Thyroid gland (tissue), 4 donors: ENCODE results near the gene EPHB6. TPM values are rescaled to one million over a fixed set of nuclear protein-coding genes. Genes with fewer than 3 reads are reported as not detected.

ENCODE experiments used
- DNase-seq, 2 donors: peaks; one replicate each; pipeline ENCODE4 v3.0.0-alpha.2; 2019
- H3K27ac ChIP-seq, 3 donors: fragments of 200-600 bp; sonication (generic); 1 replicate in 2 of 3; 2 replicates in 1 of 3; pipeline ENCODE4 v1.5.1; 2016 to 2019; ENCODE audit warnings: mild to moderate bottlenecking in 1 of 3, moderate library complexity in 1 of 3
- H3K27me3 ChIP-seq: fragments of 200-600 bp; sonication (generic); one replicate; pipeline ENCODE4 v1.5.1; 2019
- H3K36me3 ChIP-seq, 2 donors: fragments of 200-600 bp; sonication (generic); one replicate each; pipeline ENCODE4 v1.5.1; 2016 to 2019
- H3K4me1 ChIP-seq, 2 donors: fragments of 200-600 bp; sonication (generic); one replicate each; pipeline ENCODE4 v1.5.1; 2017 to 2019
- H3K4me3 ChIP-seq, 3 donors: fragments of 200-600 bp; sonication (generic); replicated peaks in 1 of 3; 1 replicate in 2 of 3; 2 replicates in 1 of 3; pipeline ENCODE4 v1.5.1; 2016; ENCODE audit warnings: mild to moderate bottlenecking in 1 of 3
- H3K9me3 ChIP-seq: fragments of 200-600 bp; sonication (generic); one replicate; pipeline ENCODE4 v1.5.1; 2017
- CTCF ChIP-seq, 6 experiments: fragments of 200-600 bp in 3 of 6; fragments of 450-650 bp in 3 of 6; sonication (generic) in 3 of 6; IDR thresholded peaks; one replicate each; pipeline ENCODE4 v1.5.1; 2016 to 2019; ENCODE audit warnings: antibody characterized with exemption in 6 of 6, mild to moderate bottlenecking in 2 of 6, inconsistent platforms in 1 of 6, moderate library complexity in 1 of 6
- POLR2A ChIP-seq, 2 donors: fragments of 450-650 bp; IDR thresholded peaks; one replicate each; pipeline ENCODE4 v1.6.1; 2017; ENCODE audit warnings: antibody characterized with exemption in 2 of 2, mild to moderate bottlenecking in 2 of 2, moderate library complexity in 1 of 2
- WGBS, 2 donors: methylation state at CpG; one replicate each; pipeline ENCODE4 v1.1.5; 2017; 5-methylcytosine and 5-hydroxymethylcytosine counted together
- intact Hi-C: fragments of 100-400 bp; cut with DNase I; formaldehyde crosslinking; loops from one replicate; pipeline ENCODE4 v1.15.1; 2023
- total RNA-seq, 4 donors: library from RNA; depleted of rRNA; stranded (reverse); fragments of >200 nt; gene quantifications; one replicate each; pipeline ENCODE4 v1.2.3, GENCODE V29; 2016

Gene EPHB6
- total RNA-seq, 4 donors from 2014 or later, result 20.0 to 46.2 (median 27.4) TPM

- 85 to 89% methylated on average over 12 to 14 of the region's 14 CpGs for WGBS, 2 donors
- TF ChIP-seq POLR2A (IDR thresholded peaks at IDR 0.05) (no peak), CTCF (IDR thresholded peaks at IDR 0.05) (no peak)
- H3K9me3 ChIP-seq, result no peaks in the 10 kb centered on the region
- intact Hi-C loops, result loop anchor here (10.0 kb wide), 1 partner anchor 344 kb away; no protein-coding TSS in a partner anchor
- H3K4me3 ChIP-seq, result no peak overlapping the region
- DNase-seq, result no peak
- H3K27me3 ChIP-seq, result no peaks in the 10 kb centered on the region
- H3K27ac ChIP-seq, result no peak overlapping the region
- no peaks in the 10 kb centered on the region for H3K36me3 ChIP-seq
- no peaks in the 10 kb centered on the region for H3K4me1 ChIP-seq
Measured at GRCh38 chr7:142870566-142871259, 15.8 kb downstream of the EPHB6 start.

DNA sequence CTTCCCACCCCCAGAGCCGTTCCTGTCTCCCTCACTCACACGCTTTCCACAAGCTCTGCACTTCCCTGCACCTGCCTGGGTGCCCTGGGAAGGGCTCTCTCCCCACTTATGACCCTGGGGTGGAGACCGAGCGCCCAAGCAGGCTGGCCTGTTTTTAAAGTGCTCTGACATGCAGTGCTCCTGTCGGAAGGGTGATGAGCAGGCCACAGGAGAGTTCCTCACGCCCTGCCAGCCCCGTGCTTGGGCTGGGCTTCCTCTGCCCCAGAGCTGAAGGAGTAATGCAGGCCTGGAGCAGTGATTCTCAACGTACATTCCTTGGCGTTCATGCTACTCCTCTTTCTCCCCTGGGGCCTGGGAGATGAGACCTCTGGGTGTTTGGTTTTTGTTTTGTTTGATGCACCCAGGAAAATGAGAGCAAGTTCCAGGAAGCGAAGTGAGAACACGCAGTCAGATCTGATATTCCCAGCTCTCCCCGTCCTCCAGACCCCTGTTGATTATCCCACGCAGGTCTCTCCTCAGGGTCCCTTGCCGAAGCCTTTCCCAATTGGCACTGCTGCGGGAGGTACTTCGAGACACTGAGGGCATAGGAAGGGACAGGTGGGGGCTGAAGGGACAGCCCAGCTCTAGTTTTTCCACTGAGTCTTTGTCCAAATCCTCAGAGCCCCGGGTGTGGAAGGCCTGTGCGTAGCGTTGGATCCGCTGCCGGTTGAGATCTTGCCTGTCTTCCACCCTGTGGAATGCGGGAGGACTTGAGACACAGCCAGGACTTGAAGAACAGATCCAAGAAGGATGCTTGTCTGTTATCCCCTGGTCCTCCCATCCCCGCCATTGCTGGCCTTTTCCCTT, 16.6 kb downstream of the EPHB6 start:
- no peak for TF ChIP-seq CTCF (IDR thresholded peaks at IDR 0.05)
- no peak for TF ChIP-seq POLR2A (IDR thresholded peaks at IDR 0.05)
- no peaks in the 10 kb centered on the region for H3K36me3 ChIP-seq
- H3K27me3 ChIP-seq, result no peaks in the 10 kb centered on the region
- intact Hi-C loops, result loop anchor here (10.0 kb wide), 1 partner anchor 343 kb away; no protein-coding TSS in a partner anchor
- H3K4me3 ChIP-seq, result no peak overlapping the region
- no peaks in the 10 kb centered on the region for H3K4me1 ChIP-seq
- 87 to 92% methylated on average over 22 to 23 of the region's 23 CpGs for WGBS, 2 donors
- DNase-seq, result no peak
- no peak overlapping the region for H3K27ac ChIP-seq
- H3K9me3 ChIP-seq, result no peaks in the 10 kb centered on the region

GRCh38 chr7:142872106-142872675, 17.3 kb downstream of the EPHB6 start:
- DNase-seq, result no peak
- intact Hi-C loops, result loop anchor here (10.0 kb wide), 1 partner anchor 343 kb away; no protein-coding TSS in a partner anchor
- no peaks in the 10 kb centered on the region for H3K36me3 ChIP-seq
- no peaks in the 10 kb centered on the region for H3K4me1 ChIP-seq
- H3K9me3 ChIP-seq, result no peaks in the 10 kb centered on the region
- H3K27me3 ChIP-seq, result no peaks in the 10 kb centered on the region
- H3K4me3 ChIP-seq, result no peak overlapping the region
- no peak for TF ChIP-seq CTCF (IDR thresholded peaks at IDR 0.05)
- no peak for TF ChIP-seq POLR2A (IDR thresholded peaks at IDR 0.05)
- WGBS, 2 donors, result 93 to 94% methylated on average over 11 to 15 of the region's 15 CpGs
- no peak overlapping the region for H3K27ac ChIP-seq

GRCh38 chr7:142873281-142873784, 18.5 kb downstream of the EPHB6 start:
- H3K4me3 ChIP-seq, result no peak overlapping the region
- intact Hi-C loops, result loop anchor here (10.0 kb wide), 1 partner anchor 341 kb away; no protein-coding TSS in a partner anchor
- no peak for TF ChIP-seq POLR2A (IDR thresholded peaks at IDR 0.05)
- TF ChIP-seq CTCF (IDR thresholded peaks at IDR 0.05), result peak in 4 of 6 experiments; percentile 27 to 53 (median 34)
- H3K9me3 ChIP-seq, result no peaks in the 10 kb centered on the region
- peak; percentile 28 to 39 for DNase-seq
- no peak overlapping the region for H3K27ac ChIP-seq
- no peaks in the 10 kb centered on the region for H3K4me1 ChIP-seq
- no peaks in the 10 kb centered on the region for H3K36me3 ChIP-seq
- WGBS, 2 donors, result 83 to 85% methylated on average over 11 of the region's 11 CpGs
- no peaks in the 10 kb centered on the region for H3K27me3 ChIP-seq
